GM19452 (cell line): ENCODE data around the gene SCGB3A1.

Source experiments
- ATAC-seq: cut with Tn5 transposase; IDR thresholded peaks from one replicate; pipeline ENCODE4 v1.9.1; 2021; ENCODE audit not compliant: unreplicated experiment

The SCGB3A1 gene

GRCh38 chr5:180625791-180626660 is 34.7 kb upstream of the SCGB3A1 start:
- no peak for ATAC-seq

DNA sequence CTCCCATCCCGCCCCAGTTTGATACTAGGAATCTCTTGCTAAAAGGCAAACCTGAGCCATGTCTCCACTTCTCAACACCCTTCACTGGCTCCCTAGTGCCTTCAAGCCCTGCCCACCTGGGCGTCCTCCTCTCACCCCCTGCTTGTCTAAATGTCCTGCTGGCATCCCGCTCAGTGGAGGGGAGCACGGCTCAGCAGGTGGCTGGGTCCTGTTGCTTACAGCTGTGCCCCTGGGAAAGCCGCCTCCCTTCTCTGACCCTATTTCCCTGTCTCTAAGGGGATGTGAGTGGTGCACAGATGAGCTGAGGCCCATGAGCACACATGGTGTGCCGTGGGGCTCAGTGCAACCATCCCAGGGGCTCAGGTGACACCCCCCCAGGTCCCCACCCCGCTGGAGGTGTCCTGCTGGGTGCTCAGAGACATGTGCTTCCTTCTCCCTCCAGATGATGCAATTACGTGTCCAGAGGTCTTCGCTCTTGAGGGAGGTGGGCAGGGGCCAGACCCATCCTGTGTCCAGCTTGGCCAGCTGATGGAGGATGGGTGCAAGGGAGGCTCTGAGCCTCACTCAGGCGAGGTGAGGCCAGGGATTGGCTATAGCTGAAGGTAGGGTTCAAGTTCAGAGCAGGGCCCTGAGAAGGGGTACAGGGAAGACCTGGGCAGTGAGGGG is 34.0 kb upstream of the SCGB3A1 start:
- ATAC-seq, result no peak

DNA sequence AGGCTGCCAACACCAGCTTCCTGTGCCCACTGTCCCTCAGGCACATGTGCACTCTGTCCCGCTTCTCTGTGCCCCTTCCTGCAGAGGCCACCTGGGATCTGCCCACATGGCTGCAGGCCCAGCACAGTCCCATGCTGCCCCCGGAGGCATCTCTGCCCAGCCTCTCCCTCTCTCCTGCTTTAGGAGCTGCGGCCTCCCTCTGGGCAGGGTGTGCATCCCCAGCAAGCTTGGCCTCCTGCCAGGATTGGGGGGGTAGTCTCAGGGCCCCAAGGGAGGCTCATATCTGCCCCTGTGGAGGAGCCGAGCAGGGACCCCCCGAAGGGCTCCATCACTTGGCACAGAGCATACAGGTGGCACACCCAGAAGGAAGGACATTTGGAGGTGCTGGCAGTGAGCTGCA is 33.3 kb upstream of the SCGB3A1 start:
- ATAC-seq, result no peak

DNA sequence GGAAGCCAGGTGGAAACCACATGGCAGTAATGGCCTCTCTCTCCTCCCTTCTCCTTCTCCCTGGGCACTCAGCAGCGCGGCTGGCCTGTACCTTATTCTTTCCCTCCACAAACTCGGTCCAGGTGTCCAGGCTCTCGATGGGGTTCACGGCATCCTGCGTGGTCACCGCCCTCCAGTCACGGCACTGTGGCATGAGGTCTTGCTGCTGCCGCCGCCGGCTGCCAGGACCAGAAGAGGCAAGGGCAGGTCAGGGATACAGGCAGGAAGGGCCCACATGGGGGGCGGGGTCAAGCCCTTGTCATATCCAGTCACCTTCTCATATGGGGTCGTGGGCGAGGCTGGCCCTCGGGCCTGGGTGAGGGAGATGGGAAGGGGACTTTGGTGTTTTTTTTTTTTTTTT is 32.5 kb upstream of the SCGB3A1 start:
- ATAC-seq, result no peak

DNA sequence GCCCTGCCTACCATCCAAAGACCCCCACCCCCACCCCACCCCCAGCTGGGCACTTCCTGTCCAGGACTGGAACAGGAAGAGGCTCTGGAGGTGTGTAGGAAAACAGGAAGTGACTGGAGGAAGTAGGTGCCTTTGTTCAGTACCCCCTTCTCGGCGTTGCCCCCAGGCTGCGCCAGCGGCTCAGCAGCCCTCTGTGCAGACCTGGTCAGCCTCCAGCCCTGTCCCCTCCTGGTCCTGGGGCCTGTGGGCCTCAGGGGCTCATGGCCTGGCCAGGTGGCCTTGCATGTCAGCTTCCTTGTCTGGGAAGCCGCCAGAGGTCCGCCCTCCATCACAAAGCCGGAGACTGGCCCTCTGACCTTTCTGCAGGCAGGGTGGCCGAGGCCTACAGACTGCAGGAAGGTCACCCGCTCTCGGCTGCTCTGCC is 32.1 kb upstream of the SCGB3A1 start:
- no peak for ATAC-seq

GRCh38 chr5:180622910-180623309 is 31.6 kb upstream of the SCGB3A1 start:
- ATAC-seq, result no peak

DNA sequence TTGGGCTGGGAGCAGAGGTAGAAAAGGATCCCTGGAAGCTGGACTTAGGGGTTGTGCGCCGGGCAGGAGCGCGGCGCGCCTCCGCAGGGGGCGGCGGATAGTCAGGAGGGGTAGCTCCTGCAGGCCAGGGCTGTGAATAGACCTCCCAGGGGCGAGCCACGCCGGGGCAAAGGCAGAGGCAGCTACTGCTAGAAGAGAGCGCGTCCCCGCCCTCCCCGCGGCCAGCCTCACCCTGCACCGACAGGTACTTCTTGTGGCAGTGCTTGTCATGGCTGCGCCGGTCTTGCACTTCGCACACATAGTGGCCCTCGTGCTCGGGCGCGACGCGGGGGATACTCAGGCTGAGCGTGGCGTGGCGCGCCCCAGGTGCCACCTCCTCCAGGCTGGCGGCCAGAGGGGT is 30.0 kb upstream of the SCGB3A1 start:
- no peak for ATAC-seq

DNA sequence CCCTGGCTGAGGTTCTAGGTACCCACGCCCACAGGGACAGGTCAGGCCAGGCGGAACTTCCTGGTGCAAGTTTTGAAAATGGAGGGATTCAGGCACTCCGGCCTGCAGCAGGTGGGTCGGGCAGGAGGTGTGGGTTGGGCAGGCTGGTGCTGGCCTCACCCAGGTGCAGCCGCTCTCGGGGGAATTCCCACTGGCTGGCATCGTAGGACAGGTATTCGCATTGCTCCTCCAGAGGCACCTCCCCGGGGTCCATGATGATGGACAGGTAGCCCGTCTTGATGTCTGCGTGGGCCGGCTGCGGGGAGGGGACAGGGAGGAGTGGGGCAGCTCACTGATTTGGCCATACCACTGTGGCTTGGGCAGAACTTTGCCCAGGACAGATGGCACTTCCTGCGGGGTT is 28.7 kb upstream of the SCGB3A1 start:
- ATAC-seq, result no peak

- no peak for ATAC-seq
These were observed 28.2 kb upstream of the SCGB3A1 start for GRCh38 chr5:180619563-180619915.

DNA sequence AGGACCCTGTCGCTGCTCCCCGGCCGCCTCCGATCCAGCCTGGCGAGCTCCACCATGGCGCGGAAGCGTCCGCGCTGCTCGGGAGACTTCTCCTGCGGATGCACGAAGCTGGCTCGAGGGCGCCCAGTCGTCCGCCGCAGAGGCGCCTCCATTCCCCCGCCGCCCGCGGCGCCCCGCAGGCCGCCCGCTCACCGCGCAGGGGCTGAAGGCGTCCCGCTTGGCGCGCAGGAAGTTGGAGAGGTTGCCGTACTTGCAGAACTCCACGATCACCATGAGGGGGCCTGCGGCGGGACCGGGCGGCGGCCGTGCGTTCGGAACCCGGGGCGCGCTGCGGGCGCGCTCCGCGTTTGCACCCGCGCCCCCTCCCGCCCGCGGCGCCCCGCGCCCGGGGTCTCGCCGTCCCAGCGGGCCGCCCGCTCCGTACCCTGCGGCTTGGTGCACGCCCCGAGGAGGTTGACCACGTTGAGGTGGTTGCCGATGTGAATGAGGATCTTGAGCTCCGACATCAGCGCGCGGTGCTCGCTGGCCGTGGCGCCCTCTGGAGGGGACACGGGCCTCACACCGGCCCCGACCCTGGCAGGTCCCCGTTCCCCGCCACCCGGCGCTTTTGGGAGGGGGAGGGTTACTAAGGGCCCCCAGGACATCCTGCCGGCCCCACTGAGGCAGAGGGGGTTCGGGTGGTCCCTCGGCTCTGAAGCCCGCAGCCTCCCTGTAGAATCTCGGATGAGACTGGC is 27.7 kb upstream of the SCGB3A1 start:
- no peak for ATAC-seq

DNA sequence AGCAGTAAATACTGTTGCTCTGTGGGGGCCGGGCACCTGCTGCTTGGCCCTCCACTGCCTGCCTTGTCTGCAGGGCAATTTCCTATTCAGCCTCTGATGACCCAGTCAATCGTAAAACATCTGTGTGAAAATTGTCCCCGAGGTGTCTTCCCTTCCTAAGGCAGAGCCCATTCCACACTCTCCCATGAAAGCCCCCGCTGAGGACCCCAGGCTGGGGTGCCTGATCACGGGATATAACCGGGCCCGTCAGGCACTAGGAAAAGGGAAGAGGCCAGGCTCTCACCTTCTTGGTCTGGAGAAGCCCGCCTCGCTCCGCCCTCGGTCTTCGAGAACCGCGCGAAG is 27.2 kb upstream of the SCGB3A1 start:
- no peak for ATAC-seq

DNA sequence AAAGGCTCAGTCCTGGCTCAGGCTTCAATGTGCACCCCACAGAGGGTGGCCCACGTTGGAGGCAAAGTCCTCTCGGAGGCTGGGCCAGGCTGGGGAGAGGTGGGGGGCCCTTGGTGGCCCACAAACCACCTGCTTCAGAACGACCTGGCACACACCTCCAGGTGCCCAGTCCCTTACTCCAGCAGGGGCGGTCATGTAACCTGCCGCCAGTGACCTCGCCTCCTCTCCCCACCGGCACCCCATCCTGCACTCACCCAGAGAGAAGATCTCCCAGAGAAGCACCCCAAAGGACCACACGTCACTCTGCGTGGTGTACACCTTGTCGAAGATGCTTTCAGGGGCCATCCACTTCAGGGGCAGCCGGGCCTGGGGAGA is 22.5 kb upstream of the SCGB3A1 start:
- no peak for ATAC-seq

DNA sequence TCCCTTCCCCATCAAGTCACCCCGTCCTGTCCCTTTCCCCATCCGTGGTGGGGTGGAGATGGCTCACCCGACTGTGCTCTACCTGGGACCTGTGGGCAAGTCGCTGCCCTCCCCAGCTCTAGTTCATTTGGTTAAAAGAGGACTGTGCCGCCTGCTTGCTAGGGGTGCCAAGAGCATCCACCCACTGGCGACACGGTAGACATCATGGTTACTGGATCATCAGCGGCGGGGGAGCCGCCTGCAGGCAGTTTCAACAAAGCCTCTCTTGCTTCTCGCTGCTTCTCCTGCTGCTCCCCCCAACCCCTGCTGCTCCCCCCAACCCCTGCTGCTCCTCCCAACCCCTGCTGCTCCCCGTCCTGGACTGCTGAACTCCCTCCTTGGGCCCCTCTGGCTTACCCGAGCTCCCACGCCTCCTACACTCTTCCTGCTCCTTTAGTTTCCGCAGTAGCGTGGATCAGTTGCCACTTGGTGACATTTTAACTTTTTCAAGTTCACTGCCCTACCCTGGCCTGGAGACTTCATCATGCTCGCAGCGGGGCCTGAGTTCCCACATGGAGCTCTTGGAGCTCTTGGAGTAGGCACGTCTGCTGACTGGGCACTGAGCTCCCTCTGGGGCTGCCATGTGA is 22.0 kb upstream of the SCGB3A1 start:
- ATAC-seq, result no peak

DNA sequence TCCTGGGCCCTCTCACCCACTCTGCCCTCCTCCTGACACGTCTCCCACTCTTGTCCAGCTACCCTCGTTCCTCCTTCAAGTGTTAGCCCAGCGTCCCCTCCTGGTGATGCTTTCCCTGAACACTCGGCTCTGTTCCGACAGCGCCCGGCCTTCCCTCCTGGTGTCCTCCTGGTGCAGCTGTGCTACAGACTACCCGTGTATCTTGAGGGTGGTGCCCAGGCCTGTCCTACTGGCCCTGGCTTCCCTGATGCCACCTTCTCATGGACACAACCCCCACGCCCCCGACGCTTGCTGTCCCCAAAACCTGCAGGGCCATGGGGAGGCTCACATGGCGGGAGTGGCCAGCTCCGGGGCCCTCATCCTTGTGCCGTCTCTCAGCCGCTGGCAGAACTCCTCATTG is 21.4 kb upstream of the SCGB3A1 start:
- ATAC-seq, result no peak

DNA sequence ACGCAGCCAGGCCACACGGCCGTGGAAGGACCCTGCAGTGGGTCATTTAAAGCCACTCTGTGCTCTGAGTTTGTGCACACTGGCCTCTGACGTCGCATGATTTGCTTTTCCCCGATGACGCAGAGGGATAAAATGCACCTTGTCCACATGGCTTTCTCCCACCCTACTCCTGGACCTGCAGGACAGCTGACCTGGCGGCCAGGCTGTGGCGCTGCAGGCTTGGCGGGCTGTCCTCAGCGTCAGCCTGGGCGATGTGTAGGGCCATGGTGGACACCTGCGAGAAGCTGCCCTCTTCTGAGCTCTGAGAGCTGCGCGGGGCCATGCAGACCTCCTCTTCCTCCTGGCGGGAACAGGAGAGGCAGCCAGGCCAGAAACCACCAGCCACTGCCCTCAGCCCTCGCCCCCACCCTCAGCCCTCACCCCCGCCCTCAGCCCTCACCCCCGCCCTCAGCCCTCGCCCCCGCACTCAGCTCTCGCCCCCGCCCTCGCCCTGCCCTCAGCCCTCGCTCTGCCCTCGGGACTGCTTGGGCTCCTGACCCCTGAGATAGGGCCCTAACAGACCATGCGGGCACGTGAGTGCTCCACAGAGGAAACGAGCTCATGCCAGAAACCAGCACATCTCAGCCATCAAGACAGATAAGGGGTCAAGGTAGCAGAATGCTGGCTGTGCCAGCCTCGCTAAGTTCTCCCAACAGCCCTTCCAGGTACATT is 20.0 kb upstream of the SCGB3A1 start:
- no peak for ATAC-seq

DNA sequence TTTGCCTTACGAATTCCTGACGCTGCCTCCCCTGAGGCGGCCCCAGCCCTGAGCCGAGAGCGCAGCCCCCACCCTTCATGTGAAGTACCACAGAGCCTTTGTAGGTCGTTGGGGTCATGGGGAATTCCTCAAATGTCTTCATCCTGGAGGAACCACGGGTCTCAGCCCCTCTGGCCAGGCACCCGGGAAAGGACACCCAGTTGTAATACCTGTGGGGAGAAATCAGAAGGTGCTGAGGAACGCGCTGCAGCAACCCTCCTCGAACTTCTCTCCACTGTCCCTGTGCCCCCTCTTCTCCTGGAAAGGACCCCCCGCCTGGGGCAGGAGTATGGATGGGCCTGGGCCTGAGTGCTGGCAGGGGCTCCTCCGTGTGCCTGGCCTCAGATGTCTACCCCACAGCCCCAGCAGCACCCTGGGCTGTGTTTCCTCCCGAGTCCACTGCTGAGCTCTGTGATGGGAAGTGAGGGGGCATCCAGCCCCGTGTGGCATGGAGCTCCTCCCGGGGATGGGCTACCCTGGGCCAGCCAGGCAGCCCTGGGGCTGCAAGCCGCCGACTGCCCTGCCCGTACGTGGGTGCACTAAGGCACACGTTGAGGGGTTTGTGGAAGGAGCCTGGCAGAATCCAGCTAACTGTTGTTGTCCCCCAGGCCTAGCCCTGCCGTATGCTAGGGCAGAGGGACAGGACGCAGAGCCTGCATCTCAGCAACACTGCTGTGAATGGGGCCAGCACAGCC is 18.7 kb upstream of the SCGB3A1 start:
- ATAC-seq, result no peak

- ATAC-seq, result no peak
These were observed 18.1 kb upstream of the SCGB3A1 start for GRCh38 chr5:180609386-180609785.

GRCh38 chr5:180608572-180609310 is 17.4 kb upstream of the SCGB3A1 start:
- no peak for ATAC-seq

DNA sequence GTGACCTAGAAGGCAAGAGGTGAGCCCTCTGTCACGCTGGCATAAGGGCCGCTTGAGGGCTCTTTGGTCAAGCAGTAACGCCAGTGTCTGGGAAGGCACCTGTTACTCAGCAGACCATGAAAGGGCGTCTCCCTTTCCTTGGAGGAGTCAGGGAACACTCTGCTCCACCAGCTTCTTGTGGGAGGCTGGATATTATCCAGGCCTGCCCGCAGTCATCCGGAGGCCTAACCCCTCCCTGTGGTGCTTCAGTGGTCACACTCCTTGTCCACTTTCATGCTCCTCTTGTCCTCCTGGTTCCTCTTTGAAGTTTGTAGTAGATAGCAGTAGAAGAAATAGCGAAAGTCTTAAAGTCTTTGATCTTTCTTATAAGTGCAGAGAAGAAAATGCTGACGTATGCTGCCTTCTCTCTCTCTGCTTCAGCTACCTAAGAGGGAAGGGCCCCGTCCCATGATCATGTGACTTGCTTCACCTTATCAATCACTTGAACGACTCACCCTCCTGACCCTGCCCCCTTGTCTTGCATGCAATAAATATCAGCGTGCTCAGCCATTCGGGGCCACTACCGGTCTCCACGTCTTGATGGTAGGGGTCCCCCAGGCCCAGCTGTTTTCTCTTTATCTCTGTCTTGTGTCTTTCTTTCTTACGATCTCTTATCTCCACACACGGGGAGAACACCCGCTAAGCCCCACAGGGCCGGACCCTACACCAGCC is 16.7 kb upstream of the SCGB3A1 start:
- no peak for ATAC-seq
